ENCODE results near the gene PLXDC1. TPM values are rescaled to one million over a fixed set of nuclear protein-coding genes. Genes with fewer than 3 reads are reported as not detected.
"Not testable (repeated sequence)": the region's sequence is repeated elsewhere in the genome, so short reads cannot be mapped to it uniquely, and the experiment has no call there.

Gene PLXDC1
- total and polyA plus RNA-seq, 2 donors (not counting 1 experiment from before 2014, with no cell fraction given), result 5.8 to 6.3 TPM

GRCh38 chr17:39169101-39169500 is 17.7 kb upstream of the PLXDC1 start:
- H3K4me2 ChIP-seq (ENCODE audit: extremely low read depth, insufficient read depth, low read length), result no peak overlapping the region
- no peaks in the 10 kb centered on the region for H4K20me1 ChIP-seq (ENCODE audit: control insufficient read depth, extremely low read depth, insufficient read depth, low read length)
- no peaks in the 10 kb centered on the region for H3K9me3 ChIP-seq (ENCODE audit: control insufficient read depth, insufficient read depth, low read depth, low read length)
- no peaks in the 10 kb centered on the region for H3K79me2 ChIP-seq (ENCODE audit: control insufficient read depth, insufficient read depth, low read length)
- H3K4me1 ChIP-seq (ENCODE audit: control insufficient read depth, extremely low read depth, insufficient read depth, low read length), result no peaks in the 10 kb centered on the region
- H3K27ac ChIP-seq (ENCODE audit: insufficient read depth, low read length), result no peak overlapping the region
- no peaks in the 10 kb centered on the region for H3K36me3 ChIP-seq (ENCODE audit: control insufficient read depth, insufficient read depth, low read length)
- no peak overlapping the region for H3K4me3 ChIP-seq (replicated peaks in 1 of 4; ENCODE audit: control extremely low read depth in 1 of 4, insufficient read depth in 1 of 4, low read depth in 3 of 4, low read length in 4 of 4)
- peaks cover 9% of the 10 kb centered on the region for H3K27me3 ChIP-seq (ENCODE audit: control insufficient read depth, insufficient read depth, low read length)
- H2AFZ ChIP-seq (ENCODE audit: low read length), result no peak overlapping the region
- TF ChIP-seq, protein P1, sequence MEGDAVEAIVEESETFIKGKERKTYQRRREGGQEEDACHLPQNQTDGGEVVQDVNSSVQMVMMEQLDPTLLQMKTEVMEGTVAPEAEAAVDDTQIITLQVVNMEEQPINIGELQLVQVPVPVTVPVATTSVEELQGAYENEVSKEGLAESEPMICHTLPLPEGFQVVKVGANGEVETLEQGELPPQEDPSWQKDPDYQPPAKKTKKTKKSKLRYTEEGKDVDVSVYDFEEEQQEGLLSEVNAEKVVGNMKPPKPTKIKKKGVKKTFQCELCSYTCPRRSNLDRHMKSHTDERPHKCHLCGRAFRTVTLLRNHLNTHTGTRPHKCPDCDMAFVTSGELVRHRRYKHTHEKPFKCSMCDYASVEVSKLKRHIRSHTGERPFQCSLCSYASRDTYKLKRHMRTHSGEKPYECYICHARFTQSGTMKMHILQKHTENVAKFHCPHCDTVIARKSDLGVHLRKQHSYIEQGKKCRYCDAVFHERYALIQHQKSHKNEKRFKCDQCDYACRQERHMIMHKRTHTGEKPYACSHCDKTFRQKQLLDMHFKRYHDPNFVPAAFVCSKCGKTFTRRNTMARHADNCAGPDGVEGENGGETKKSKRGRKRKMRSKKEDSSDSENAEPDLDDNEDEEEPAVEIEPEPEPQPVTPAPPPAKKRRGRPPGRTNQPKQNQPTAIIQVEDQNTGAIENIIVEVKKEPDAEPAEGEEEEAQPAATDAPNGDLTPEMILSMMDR (conservative IDR thresholded peaks at IDR 0.05 in 1 of 2, IDR thresholded peaks at IDR 0.05 in 1 of 2; ENCODE audit: low read depth in 1 of 2, low read length in 2 of 2), result no peak
- TF ChIP-seq EZH2 (IDR thresholded peaks at IDR 0.05; ENCODE audit: low read length, missing control alignments), result no peak
- H3K9ac ChIP-seq (ENCODE audit: insufficient read depth, low read length), result no peak overlapping the region
- no peak for DNase-seq (ENCODE audit: low read depth in 2 of 2)

- H3K4me2 ChIP-seq (ENCODE audit: extremely low read depth, insufficient read depth, low read length); H4K20me1 ChIP-seq (ENCODE audit: control insufficient read depth, extremely low read depth, insufficient read depth, low read length); H3K36me3 ChIP-seq (ENCODE audit: control insufficient read depth, insufficient read depth, low read length); H3K4me1 ChIP-seq (ENCODE audit: control insufficient read depth, extremely low read depth, insufficient read depth, low read length); H3K79me2 ChIP-seq (ENCODE audit: control insufficient read depth, insufficient read depth, low read length); H3K27me3 ChIP-seq (ENCODE audit: control insufficient read depth, insufficient read depth, low read length); H3K4me3 ChIP-seq (replicated peaks in 1 of 4; ENCODE audit: control extremely low read depth in 1 of 4, insufficient read depth in 1 of 4, low read depth in 3 of 4, low read length in 4 of 4); H2AFZ ChIP-seq (ENCODE audit: low read length); H3K9ac ChIP-seq (ENCODE audit: insufficient read depth, low read length); H3K9me3 ChIP-seq (ENCODE audit: control insufficient read depth, insufficient read depth, low read depth, low read length); H3K27ac ChIP-seq (ENCODE audit: insufficient read depth, low read length); DNase-seq (ENCODE audit: low read depth in 2 of 2): not testable (repeated sequence)
Measured at GRCh38 chr17:39168503-39168902, 17.1 kb upstream of the PLXDC1 start.

- H3K9ac ChIP-seq (ENCODE audit: insufficient read depth, low read length), result no peak overlapping the region
- peak in 1 of 2 donors; percentile 6 for DNase-seq (ENCODE audit: low read depth in 2 of 2)
- peaks cover 9% of the 10 kb centered on the region for H3K27me3 ChIP-seq (ENCODE audit: control insufficient read depth, insufficient read depth, low read length)
- H2AFZ ChIP-seq (ENCODE audit: low read length), result no peak overlapping the region
- H3K4me3 ChIP-seq (replicated peaks in 1 of 4; ENCODE audit: control extremely low read depth in 1 of 4, insufficient read depth in 1 of 4, low read depth in 3 of 4, low read length in 4 of 4), result no peak overlapping the region
- no peaks in the 10 kb centered on the region for H3K79me2 ChIP-seq (ENCODE audit: control insufficient read depth, insufficient read depth, low read length)
- H3K4me1 ChIP-seq (ENCODE audit: control insufficient read depth, extremely low read depth, insufficient read depth, low read length), result no peaks in the 10 kb centered on the region
- H3K4me2 ChIP-seq (ENCODE audit: extremely low read depth, insufficient read depth, low read length), result no peak overlapping the region
- no peak overlapping the region for H3K27ac ChIP-seq (ENCODE audit: insufficient read depth, low read length)
- no peaks in the 10 kb centered on the region for H3K9me3 ChIP-seq (ENCODE audit: control insufficient read depth, insufficient read depth, low read depth, low read length)
- no peak for TF ChIP-seq EZH2 (IDR thresholded peaks at IDR 0.05; ENCODE audit: low read length, missing control alignments)
- TF ChIP-seq, protein P1 (conservative IDR thresholded peaks at IDR 0.05 in 1 of 2, IDR thresholded peaks at IDR 0.05 in 1 of 2; ENCODE audit: low read depth in 1 of 2, low read length in 2 of 2), result no peak
- no peaks in the 10 kb centered on the region for H3K36me3 ChIP-seq (ENCODE audit: control insufficient read depth, insufficient read depth, low read length)
- no peaks in the 10 kb centered on the region for H4K20me1 ChIP-seq (ENCODE audit: control insufficient read depth, extremely low read depth, insufficient read depth, low read length)
Measured at GRCh38 chr17:39167476-39167875, 16.0 kb upstream of the PLXDC1 start.

Measured in fibroblast of lung (primary cell).